HFF-Myc (cell line): ENCODE measurements around the gene MSI1.

Experiments
- DNase-seq: peaks from one replicate; pipeline ENCODE4 v3.0.0-alpha.2; 2011; ENCODE audit warnings: low read depth; ENCODE audit errors: extremely low read depth
- H3K4me3 ChIP-seq: replicated peaks from 2 replicates; pipeline ENCODE4 v1.5.1; 2011; ENCODE audit warnings: low read depth, mild to moderate bottlenecking, control low read depth, low read length
- CTCF ChIP-seq: IDR thresholded peaks from 2 replicates; pipeline ENCODE4 v1.5.1; 2012; ENCODE audit warnings: mild to moderate bottlenecking, low read depth, low read length, control low read depth; ENCODE audit errors: missing control alignments

The MSI1 gene

GRCh38 chr12:120367924-120368788, 808 bp downstream of the MSI1 start:
- no peak for TF ChIP-seq CTCF
- peak overlapping the region; percentile 25 for H3K4me3 ChIP-seq
- DNase-seq: no peak

DNA sequence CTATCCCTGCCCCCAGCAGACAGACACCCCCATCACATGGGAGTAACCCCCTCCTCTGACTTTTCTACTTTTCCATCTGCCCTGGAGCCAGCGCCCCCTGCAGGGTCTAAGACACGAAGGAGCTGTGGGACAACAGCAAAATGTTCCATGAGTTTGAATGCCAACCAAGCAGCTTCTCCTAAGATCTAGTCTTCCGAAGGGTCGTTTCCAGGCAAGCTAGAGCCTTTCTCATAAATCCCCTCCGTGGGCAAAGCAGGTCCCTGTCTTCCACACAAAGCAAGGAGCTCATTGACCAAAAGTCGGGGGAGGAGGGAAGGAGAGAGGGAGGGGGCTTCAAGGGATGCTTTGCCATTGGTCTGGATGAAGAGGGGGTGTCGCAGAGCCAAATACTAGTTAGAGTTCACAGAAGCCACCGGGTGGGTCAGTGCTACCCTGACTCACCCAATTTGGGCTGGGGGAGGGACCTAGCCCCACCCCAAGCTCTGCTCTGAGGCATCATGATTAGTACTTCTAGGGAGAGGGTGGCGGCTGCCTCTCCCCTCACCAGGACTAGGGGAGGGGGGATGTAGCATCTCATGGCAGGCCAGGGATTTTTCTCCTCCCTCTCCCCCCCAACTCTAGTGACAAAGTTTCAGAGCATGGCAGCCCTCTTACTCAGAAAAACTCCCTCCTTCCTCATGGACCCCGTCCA, 1.6 kb downstream of the MSI1 start:
- H3K4me3 ChIP-seq: no peak overlapping the region
- no peak for DNase-seq
- TF ChIP-seq CTCF: peak; percentile 57

- H3K4me3 ChIP-seq: no peak overlapping the region
- no peak for DNase-seq
- no peak for TF ChIP-seq CTCF
These were observed 2.1 kb downstream of the MSI1 start for GRCh38 chr12:120366845-120367232.

GRCh38 chr12:120366341-120366705, 2.6 kb downstream of the MSI1 start:
- TF ChIP-seq CTCF: no peak
- DNase-seq: no peak
- no peak overlapping the region for H3K4me3 ChIP-seq

DNA sequence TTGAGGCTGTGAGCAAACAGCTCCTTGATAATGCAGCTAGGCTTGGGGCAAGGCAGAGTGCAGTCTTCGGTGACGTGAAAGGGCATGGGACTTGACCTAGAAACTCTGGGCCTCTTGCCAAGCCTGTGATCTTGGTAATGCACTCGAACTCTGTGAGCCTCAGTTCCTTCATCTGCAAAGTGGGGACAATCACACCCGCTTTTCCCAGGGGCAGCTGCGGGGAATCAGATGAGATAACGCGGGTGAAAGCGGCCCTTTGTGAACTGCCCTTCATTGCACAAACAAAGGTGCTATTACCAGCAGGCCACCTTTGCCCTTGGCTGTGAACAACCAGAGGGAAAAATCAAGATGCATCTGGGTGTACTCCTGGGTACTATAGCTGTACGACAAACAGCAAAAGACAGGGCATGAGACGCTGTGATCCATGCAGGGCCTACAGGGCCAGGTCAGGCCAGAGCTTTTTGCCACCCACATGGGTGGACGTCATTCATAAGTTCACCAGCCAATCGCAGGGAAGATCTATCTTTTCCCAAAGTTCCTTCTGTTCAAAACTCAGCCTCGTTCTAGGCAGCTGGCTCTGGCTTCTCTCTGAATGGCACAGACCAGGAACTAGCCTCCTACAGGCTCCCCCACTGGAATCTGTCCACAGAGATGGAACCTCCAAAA, 3.2 kb downstream of the MSI1 start:
- no peak for TF ChIP-seq CTCF
- DNase-seq: no peak
- no peak overlapping the region for H3K4me3 ChIP-seq

- TF ChIP-seq CTCF: no peak
- no peak for DNase-seq
- H3K4me3 ChIP-seq: no peak overlapping the region
These were observed 4.5 kb downstream of the MSI1 start for GRCh38 chr12:120364487-120364886.
